ENCODE results near the gene ADCY9.

DNA sequence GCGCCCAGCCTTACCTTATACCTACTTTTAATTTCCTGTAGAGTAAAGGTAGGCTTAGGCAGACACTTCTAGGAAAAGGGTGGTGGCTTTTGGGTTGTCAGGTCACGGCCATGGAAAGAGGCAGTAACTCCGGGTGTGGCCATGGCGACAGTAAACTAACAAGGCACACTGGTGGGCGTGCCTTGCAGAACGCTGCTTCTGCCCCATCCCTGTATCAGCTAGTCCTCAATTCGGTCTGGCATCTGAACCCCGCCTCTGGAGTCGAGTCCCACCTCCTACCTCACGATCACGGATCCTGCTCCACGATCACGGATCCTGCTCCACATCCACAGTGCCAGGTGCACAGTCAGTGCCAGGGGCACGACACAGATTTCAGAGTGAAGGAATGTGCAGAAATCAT is 5.6 kb downstream of the ADCY9 start:
- TF ChIP-seq, protein P1, sequence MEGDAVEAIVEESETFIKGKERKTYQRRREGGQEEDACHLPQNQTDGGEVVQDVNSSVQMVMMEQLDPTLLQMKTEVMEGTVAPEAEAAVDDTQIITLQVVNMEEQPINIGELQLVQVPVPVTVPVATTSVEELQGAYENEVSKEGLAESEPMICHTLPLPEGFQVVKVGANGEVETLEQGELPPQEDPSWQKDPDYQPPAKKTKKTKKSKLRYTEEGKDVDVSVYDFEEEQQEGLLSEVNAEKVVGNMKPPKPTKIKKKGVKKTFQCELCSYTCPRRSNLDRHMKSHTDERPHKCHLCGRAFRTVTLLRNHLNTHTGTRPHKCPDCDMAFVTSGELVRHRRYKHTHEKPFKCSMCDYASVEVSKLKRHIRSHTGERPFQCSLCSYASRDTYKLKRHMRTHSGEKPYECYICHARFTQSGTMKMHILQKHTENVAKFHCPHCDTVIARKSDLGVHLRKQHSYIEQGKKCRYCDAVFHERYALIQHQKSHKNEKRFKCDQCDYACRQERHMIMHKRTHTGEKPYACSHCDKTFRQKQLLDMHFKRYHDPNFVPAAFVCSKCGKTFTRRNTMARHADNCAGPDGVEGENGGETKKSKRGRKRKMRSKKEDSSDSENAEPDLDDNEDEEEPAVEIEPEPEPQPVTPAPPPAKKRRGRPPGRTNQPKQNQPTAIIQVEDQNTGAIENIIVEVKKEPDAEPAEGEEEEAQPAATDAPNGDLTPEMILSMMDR (IDR thresholded peaks at IDR 0.05), result no peak
- no peak for TF ChIP-seq POLR2AphosphoS5 (IDR thresholded peaks at IDR 0.05)
